Heart left ventricle (tissue), 13 donors: ENCODE data around the gene TBL1X.

Experiments
- CTCF ChIP-seq, 12 donors: fragments of 200-600 bp; sonication (generic) in 4 of 12; IDR thresholded peaks; one replicate each; pipeline versions ENCODE4 v1.5.0 to v1.8.0; 2018 to 2022; ENCODE audit warnings: antibody characterized with exemption in 12 of 12, mild to moderate bottlenecking in 5 of 12
- POLR2A ChIP-seq, 2 donors: fragments of 450-650 bp; IDR thresholded peaks; one replicate each; pipeline ENCODE4 v1.6.1; 2017; ENCODE audit warnings: antibody characterized with exemption in 2 of 2, mild to moderate bottlenecking in 2 of 2, moderate library complexity in 2 of 2
- donor health status: ischemic (EF 13 %, LVEDD 7.1; RV severe dilation, severe dysfunction).
- donor health status: DM: no; HTN: yes; CAD: no.
- donor health status: DM: no; HTN: no; CAD: no.
- donor health status: ischemic (EF 25% LVEDD 6.9; RV normal size, moderate dysfunction).
- donor health status: ischemic (EF 25% LVEDD 5.7; RV mildly dilated, moderate dysfunction).
- donor health status: ischemic (EF 35%, LVEDD 5.7; RV mildly dilated, moderate dysfunction).
- donor health status: nonischemic (EF 11% LVEDD 7.7; RV severe dilation, severe dysfunction).
- donor health status: DM: yes; HTN: yes; CAD: no.
- donor health status: PGD.
- donor health status: ischemic (EF 29% LVEDD 5.4; RV normal size, mild dysfunction).
- donor health status: nonischemic (EF 23%, LVEDD 6.1; RV moderate dilation, normal function).

- TF ChIP-seq CTCF (IDR thresholded peaks at IDR 0.05) (no peak), POLR2A (IDR thresholded peaks at IDR 0.05) (no peak)
These were observed 203.7 kb downstream of the TBL1X start for GRCh38 chrX:9668537-9668936.
